WTC11 (cell line): ENCODE results near the gene PLA2G2E.

Experiments used
- CBFB ChIP-seq: sonication (generic); formaldehyde crosslinking; IDR thresholded peaks from 2 replicates; pipeline ENCODE4 v1.8.1; 2022; ENCODE audit warnings: mild to moderate bottlenecking, low read depth, missing genetic modification reagents
- NFE2L1 ChIP-seq: sonication (generic); formaldehyde crosslinking; IDR thresholded peaks from 2 replicates; pipeline ENCODE4 v1.8.1; 2023; ENCODE audit warnings: missing genetic modification reagents
- NFYB ChIP-seq: sonication (generic); formaldehyde crosslinking; conservative IDR thresholded peaks from 2 replicates; pipeline ENCODE4 v1.8.0; 2022; ENCODE audit warnings: low read depth, missing genetic modification reagents
- OVOL2 ChIP-seq: fragments of 250-450 bp; sonication (Bioruptor Pico); IDR thresholded peaks from 2 replicates; pipeline ENCODE4 v1.9.0; 2021; ENCODE audit warnings: mild to moderate bottlenecking, borderline replicate concordance
- RELA ChIP-seq: sonication (generic); formaldehyde crosslinking; IDR thresholded peaks from 2 replicates; pipeline ENCODE4 v1.8.1; 2022; ENCODE audit warnings: missing genetic modification reagents, mild to moderate bottlenecking, borderline replicate concordance
- TCF7 ChIP-seq: sonication (generic); formaldehyde crosslinking; IDR thresholded peaks from 2 replicates; pipeline ENCODE4 v1.8.0; 2022; ENCODE audit warnings: mild to moderate bottlenecking, low read depth, missing genetic modification reagents, moderate library complexity
- ZNF263 ChIP-seq: sonication (generic); formaldehyde crosslinking; IDR thresholded peaks from 2 replicates; pipeline ENCODE4 v1.8.1; 2022; ENCODE audit warnings: low read depth, mild to moderate bottlenecking, moderate library complexity, missing genetic modification reagents
- TF ChIP-seq, protein P1 (sequence below): fragments of 200-600 bp; IDR thresholded peaks from 2 replicates; pipeline ENCODE4 v1.8.0; 2022; ENCODE audit warnings: antibody characterized with exemption
- TF ChIP-seq, protein P2 (sequence below): sonication (generic); formaldehyde crosslinking; conservative IDR thresholded peaks from 2 replicates; pipeline ENCODE4 v1.8.1; 2022; ENCODE audit warnings: mild to moderate bottlenecking, missing genetic modification reagents
- TF ChIP-seq, protein P3 (sequence below): sonication (generic); formaldehyde crosslinking; IDR thresholded peaks from 2 replicates; pipeline ENCODE4 v1.8.1; 2022; ENCODE audit warnings: low read depth, missing genetic modification reagents, borderline replicate concordance
- TF ChIP-seq, protein P4 (sequence below): sonication (generic); formaldehyde crosslinking; IDR thresholded peaks from 2 replicates; pipeline ENCODE4 v1.8.0; 2023; ENCODE audit warnings: missing genetic modification reagents, mild to moderate bottlenecking, borderline replicate concordance
- TF ChIP-seq, protein P5 (sequence below): sonication (generic); formaldehyde crosslinking; IDR thresholded peaks from 2 replicates; pipeline ENCODE4 v1.8.0; 2022; ENCODE audit warnings: mild to moderate bottlenecking, missing genetic modification reagents
- TF ChIP-seq, protein P6 (sequence below): sonication (generic); formaldehyde crosslinking; IDR thresholded peaks from 2 replicates; pipeline ENCODE4 v1.8.1; 2022; ENCODE audit warnings: low read depth, mild to moderate bottlenecking, moderate library complexity, missing genetic modification reagents, borderline replicate concordance
- TF ChIP-seq, protein P7 (sequence below): fragments of 250-450 bp; sonication (Bioruptor Pico); IDR thresholded peaks from 2 replicates; pipeline ENCODE4 v1.9.0; 2021; ENCODE audit warnings: mild to moderate bottlenecking

DNA sequence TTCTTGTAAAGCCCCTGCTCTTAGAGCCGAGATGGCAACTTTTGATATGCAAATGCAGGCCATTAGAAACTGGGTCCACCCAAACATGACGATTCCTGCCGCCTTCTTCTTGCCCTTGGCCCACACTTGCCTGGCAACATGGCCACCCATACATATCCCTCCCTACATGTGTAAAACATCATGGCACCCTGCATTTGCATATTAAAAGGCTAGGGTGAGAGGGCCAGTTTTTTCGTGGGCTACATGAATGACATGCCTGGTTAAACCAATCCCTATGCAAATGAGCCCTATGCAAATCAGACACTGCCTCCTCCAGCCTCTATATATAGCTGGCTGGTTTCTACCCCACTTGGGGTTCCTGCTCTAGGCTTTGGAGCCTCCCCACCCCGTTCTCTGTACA, 37.2 kb upstream of the PLA2G2E start:
- TF ChIP-seq, protein P1, sequence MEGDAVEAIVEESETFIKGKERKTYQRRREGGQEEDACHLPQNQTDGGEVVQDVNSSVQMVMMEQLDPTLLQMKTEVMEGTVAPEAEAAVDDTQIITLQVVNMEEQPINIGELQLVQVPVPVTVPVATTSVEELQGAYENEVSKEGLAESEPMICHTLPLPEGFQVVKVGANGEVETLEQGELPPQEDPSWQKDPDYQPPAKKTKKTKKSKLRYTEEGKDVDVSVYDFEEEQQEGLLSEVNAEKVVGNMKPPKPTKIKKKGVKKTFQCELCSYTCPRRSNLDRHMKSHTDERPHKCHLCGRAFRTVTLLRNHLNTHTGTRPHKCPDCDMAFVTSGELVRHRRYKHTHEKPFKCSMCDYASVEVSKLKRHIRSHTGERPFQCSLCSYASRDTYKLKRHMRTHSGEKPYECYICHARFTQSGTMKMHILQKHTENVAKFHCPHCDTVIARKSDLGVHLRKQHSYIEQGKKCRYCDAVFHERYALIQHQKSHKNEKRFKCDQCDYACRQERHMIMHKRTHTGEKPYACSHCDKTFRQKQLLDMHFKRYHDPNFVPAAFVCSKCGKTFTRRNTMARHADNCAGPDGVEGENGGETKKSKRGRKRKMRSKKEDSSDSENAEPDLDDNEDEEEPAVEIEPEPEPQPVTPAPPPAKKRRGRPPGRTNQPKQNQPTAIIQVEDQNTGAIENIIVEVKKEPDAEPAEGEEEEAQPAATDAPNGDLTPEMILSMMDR = no peak
- TF ChIP-seq RELA (CRISPR knock-in tag) (no peak), CBFB (no peak), ZNF263 (no peak), NFE2L1 (CRISPR knock-in tag) (no peak), OVOL2 (CRISPR knock-in tag) (no peak), NFYB (CRISPR knock-in tag) (no peak), TCF7 (CRISPR knock-in tag) (no peak)
- TF ChIP-seq, protein P2, sequence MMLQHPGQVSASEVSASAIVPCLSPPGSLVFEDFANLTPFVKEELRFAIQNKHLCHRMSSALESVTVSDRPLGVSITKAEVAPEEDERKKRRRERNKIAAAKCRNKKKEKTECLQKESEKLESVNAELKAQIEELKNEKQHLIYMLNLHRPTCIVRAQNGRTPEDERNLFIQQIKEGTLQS = no peak
- TF ChIP-seq, protein P3, sequence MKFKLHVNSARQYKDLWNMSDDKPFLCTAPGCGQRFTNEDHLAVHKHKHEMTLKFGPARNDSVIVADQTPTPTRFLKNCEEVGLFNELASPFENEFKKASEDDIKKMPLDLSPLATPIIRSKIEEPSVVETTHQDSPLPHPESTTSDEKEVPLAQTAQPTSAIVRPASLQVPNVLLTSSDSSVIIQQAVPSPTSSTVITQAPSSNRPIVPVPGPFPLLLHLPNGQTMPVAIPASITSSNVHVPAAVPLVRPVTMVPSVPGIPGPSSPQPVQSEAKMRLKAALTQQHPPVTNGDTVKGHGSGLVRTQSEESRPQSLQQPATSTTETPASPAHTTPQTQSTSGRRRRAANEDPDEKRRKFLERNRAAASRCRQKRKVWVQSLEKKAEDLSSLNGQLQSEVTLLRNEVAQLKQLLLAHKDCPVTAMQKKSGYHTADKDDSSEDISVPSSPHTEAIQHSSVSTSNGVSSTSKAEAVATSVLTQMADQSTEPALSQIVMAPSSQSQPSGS = no peak
- TF ChIP-seq, protein P4, sequence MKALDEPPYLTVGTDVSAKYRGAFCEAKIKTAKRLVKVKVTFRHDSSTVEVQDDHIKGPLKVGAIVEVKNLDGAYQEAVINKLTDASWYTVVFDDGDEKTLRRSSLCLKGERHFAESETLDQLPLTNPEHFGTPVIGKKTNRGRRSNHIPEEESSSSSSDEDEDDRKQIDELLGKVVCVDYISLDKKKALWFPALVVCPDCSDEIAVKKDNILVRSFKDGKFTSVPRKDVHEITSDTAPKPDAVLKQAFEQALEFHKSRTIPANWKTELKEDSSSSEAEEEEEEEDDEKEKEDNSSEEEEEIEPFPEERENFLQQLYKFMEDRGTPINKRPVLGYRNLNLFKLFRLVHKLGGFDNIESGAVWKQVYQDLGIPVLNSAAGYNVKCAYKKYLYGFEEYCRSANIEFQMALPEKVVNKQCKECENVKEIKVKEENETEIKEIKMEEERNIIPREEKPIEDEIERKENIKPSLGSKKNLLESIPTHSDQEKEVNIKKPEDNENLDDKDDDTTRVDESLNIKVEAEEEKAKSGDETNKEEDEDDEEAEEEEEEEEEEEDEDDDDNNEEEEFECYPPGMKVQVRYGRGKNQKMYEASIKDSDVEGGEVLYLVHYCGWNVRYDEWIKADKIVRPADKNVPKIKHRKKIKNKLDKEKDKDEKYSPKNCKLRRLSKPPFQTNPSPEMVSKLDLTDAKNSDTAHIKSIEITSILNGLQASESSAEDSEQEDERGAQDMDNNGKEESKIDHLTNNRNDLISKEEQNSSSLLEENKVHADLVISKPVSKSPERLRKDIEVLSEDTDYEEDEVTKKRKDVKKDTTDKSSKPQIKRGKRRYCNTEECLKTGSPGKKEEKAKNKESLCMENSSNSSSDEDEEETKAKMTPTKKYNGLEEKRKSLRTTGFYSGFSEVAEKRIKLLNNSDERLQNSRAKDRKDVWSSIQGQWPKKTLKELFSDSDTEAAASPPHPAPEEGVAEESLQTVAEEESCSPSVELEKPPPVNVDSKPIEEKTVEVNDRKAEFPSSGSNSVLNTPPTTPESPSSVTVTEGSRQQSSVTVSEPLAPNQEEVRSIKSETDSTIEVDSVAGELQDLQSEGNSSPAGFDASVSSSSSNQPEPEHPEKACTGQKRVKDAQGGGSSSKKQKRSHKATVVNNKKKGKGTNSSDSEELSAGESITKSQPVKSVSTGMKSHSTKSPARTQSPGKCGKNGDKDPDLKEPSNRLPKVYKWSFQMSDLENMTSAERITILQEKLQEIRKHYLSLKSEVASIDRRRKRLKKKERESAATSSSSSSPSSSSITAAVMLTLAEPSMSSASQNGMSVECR (CRISPR knock-in tag) = no peak
- TF ChIP-seq, protein P5, sequence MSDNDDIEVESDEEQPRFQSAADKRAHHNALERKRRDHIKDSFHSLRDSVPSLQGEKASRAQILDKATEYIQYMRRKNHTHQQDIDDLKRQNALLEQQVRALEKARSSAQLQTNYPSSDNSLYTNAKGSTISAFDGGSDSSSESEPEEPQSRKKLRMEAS (CRISPR knock-in tag) = no peak
- TF ChIP-seq, protein P6, sequence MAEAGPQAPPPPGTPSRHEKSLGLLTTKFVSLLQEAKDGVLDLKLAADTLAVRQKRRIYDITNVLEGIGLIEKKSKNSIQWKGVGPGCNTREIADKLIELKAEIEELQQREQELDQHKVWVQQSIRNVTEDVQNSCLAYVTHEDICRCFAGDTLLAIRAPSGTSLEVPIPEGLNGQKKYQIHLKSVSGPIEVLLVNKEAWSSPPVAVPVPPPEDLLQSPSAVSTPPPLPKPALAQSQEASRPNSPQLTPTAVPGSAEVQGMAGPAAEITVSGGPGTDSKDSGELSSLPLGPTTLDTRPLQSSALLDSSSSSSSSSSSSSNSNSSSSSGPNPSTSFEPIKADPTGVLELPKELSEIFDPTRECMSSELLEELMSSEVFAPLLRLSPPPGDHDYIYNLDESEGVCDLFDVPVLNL (CRISPR knock-in tag) = no peak
- TF ChIP-seq, protein P7, sequence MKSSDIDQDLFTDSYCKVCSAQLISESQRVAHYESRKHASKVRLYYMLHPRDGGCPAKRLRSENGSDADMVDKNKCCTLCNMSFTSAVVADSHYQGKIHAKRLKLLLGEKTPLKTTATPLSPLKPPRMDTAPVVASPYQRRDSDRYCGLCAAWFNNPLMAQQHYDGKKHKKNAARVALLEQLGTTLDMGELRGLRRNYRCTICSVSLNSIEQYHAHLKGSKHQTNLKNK = no peak
